ENCODE results near the gene RNF34. TPM values are rescaled to one million over a fixed set of nuclear protein-coding genes. Genes with fewer than 3 reads are reported as not detected.
A peak's percentile ranks its signal among the peaks of the same experiment; 100 is the strongest.

The RNF34 gene
- total and polyA plus RNA-seq, 2 of the 13 experiments (the other 11 are each of a cell fraction or from before 2014, with no cell fraction given): 36.8 to 53.2 TPM

DNA sequence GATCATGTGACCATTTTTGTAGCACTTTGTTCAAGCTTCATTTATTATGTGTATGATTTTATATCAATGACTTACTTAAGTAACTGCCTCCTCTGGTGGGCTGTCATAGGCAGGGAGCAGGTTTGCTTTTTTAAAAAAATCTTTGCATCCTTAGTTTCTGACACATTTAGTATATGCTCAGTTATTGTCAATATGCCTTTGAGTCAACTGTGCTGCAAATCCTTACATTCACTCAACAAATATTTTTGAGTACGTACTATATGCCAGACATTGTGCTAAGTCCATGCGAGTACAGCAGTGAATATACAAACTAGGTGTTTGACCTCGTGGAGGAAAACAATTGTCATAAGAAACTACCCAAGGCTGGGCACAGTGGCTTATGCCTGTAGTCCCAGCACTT, 43.3 kb upstream of the RNF34 start (continued):
- TF ChIP-seq HMG20A (CRISPR knock-in tag; IDR thresholded peaks at IDR 0.05; ENCODE audit: borderline replicate concordance): 0 out of 2 replicates have a peak, but pooled peaks have one; percentile 30
- no peak for TF ChIP-seq ZNF350 (CRISPR knock-in tag; IDR thresholded peaks at IDR 0.05; ENCODE audit: borderline replicate concordance, low read depth)
- TF ChIP-seq NKX3-1 (CRISPR knock-in tag; IDR thresholded peaks at IDR 0.05): no peak
- TF ChIP-seq KDM4B (CRISPR knock-in tag; IDR thresholded peaks at IDR 0.05): no peak
- no peak for TF ChIP-seq ARNT2 (CRISPR knock-in tag; IDR thresholded peaks at IDR 0.05; ENCODE audit: low read depth)
- TF ChIP-seq RFX1 (IDR thresholded peaks at IDR 0.05): no peak
- TF ChIP-seq ZNF562 (CRISPR knock-in tag; IDR thresholded peaks at IDR 0.05; ENCODE audit: borderline replicate concordance): no peak
- no peak for TF ChIP-seq BHLHE40 (IDR thresholded peaks at IDR 0.05; ENCODE audit: low read length)
- no peak for TF ChIP-seq ZNF317 (CRISPR knock-in tag; IDR thresholded peaks at IDR 0.05)
- TF ChIP-seq, protein P1, sequence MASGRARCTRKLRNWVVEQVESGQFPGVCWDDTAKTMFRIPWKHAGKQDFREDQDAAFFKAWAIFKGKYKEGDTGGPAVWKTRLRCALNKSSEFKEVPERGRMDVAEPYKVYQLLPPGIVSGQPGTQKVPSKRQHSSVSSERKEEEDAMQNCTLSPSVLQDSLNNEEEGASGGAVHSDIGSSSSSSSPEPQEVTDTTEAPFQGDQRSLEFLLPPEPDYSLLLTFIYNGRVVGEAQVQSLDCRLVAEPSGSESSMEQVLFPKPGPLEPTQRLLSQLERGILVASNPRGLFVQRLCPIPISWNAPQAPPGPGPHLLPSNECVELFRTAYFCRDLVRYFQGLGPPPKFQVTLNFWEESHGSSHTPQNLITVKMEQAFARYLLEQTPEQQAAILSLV (CRISPR knock-in tag; IDR thresholded peaks at IDR 0.05; ENCODE audit: borderline replicate concordance): no peak
- no peak for TF ChIP-seq SSRP1 (CRISPR knock-in tag; IDR thresholded peaks at IDR 0.05)
- TF ChIP-seq ZBTB7B (CRISPR knock-in tag; IDR thresholded peaks at IDR 0.05): no peak
- no peak for TF ChIP-seq ZNF441 (CRISPR knock-in tag; IDR thresholded peaks at IDR 0.05; ENCODE audit: borderline replicate concordance)
- no peak for TF ChIP-seq MAFK (conservative IDR thresholded peaks at IDR 0.05 in 1 of 2, IDR thresholded peaks at IDR 0.05 in 1 of 2; ENCODE audit: low read length in 2 of 2)
- no peak for TF ChIP-seq ZNF224 (CRISPR knock-in tag; IDR thresholded peaks at IDR 0.05)
- no peak for TF ChIP-seq ZNF790 (CRISPR knock-in tag; IDR thresholded peaks at IDR 0.05; ENCODE audit: borderline replicate concordance)

GRCh38 chr12:121357331-121357730, 42.6 kb upstream of the RNF34 start:
- no TSS peak for BruUV-seq (replicated peaks)
- TF ChIP-seq MTERF4 (CRISPR knock-in tag; IDR thresholded peaks at IDR 0.05): no peak
- TF ChIP-seq, protein P2, sequence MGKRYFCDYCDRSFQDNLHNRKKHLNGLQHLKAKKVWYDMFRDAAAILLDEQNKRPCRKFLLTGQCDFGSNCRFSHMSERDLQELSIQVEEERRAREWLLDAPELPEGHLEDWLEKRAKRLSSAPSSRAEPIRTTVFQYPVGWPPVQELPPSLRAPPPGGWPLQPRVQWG (CRISPR knock-in tag; IDR thresholded peaks at IDR 0.05; ENCODE audit: borderline replicate concordance, low read depth): no peak
- no peak for TF ChIP-seq ZNF607 (CRISPR knock-in tag; IDR thresholded peaks at IDR 0.05; ENCODE audit: borderline replicate concordance)
- TF ChIP-seq ZNF710 (CRISPR knock-in tag; IDR thresholded peaks at IDR 0.05; ENCODE audit: borderline replicate concordance): peak; percentile 94
- 0 out of 2 replicates have a peak, but pooled peaks have one; percentile 25 for TF ChIP-seq NBN (conservative IDR thresholded peaks at IDR 0.05)
- no peak for TF ChIP-seq NFKBIZ (CRISPR knock-in tag; IDR thresholded peaks at IDR 0.05)

More at GRCh38 chr12:121357331-121357730, 42.6 kb upstream of the RNF34 start:
- H3K79me2 ChIP-seq (ENCODE audit: insufficient read depth, low read length): no peaks in the 10 kb centered on the region
- in situ Hi-C loops (cut with HindIII; ENCODE audit: extremely low pct_ligation_motif_present, low pct_unique_long_range_greater_than_20kb): no loop called here
- no peak overlapping the region for H2AFZ ChIP-seq (ENCODE audit: low read length)
- H3K9ac ChIP-seq (ENCODE audit: insufficient read depth, low read depth, low read length): no peak overlapping the region
- ChIA-PET CTCF (ENCODE audit: low intra/inter-chr PET ratio, low total read pairs) (no interaction called here), POLR2A (no interaction called here)
- peaks cover 49% of the 10 kb centered on the region for H3K4me1 ChIP-seq (ENCODE audit: insufficient read depth, low read length)
- FAIRE-seq (no peak), DNase-seq (ENCODE audit: low spot score) (no peak), ATAC-seq (no peak)
- H4K20me1 ChIP-seq (ENCODE audit: insufficient read depth, low read length): no peaks in the 10 kb centered on the region
- intact Hi-C loops (cut with micrococcal nuclease; ENCODE audit: unreplicated experiment): no loop called here
- H3K36me3 ChIP-seq (replicated peaks in 1 of 2; ENCODE audit: control insufficient read depth in 1 of 2, insufficient read depth in 2 of 2, low read length in 2 of 2): no peaks in the 10 kb centered on the region
- peak overlapping the region; percentile 50 for H3K4me2 ChIP-seq (ENCODE audit: low read depth, low read length)
- no peak overlapping the region for H3K27ac ChIP-seq (ENCODE audit: extremely low read length, insufficient read depth, low read length)
- H3K4me3 ChIP-seq (replicated peaks in 1 of 3; ENCODE audit: insufficient read depth in 1 of 3, low read depth in 2 of 3, low read length in 3 of 3): no peak overlapping the region
- H3K27me3 ChIP-seq (ENCODE audit: control insufficient read depth in 1 of 2, insufficient read depth in 2 of 2, low read length in 2 of 2): no peaks in the 10 kb centered on the region
- no peaks in the 10 kb centered on the region for H3K9me3 ChIP-seq (ENCODE audit: low read length)
- WGBS (ENCODE audit: low lambda C conversion rate): 68% methylated on average over 4 of the region's 4 CpGs
